PC-9 (cell line): ENCODE measurements around the gene NSD2. TPM values are rescaled to one million over a fixed set of nuclear protein-coding genes. Genes with fewer than 3 reads are reported as not detected.

Experiments
- BruUV-seq: library from RNA; stranded (reverse); fragments of 400-500 nt; replicated peaks from 2 replicates; lab custom pipeline; 2021; lab: Mats Ljungman, UMichigan
- CTCF ChIA-PET: fragments of 300-600 bp; sonication (Branson Sonifier 250); formaldehyde crosslinking; loops from one replicate; lab custom pipeline; 2022; ENCODE audit warnings: antibody characterized with exemption; lab: Charles Lee
- POLR2A ChIA-PET: fragments of 300-600 bp; sonication (Branson Sonifier 250); formaldehyde crosslinking; loops from one replicate; lab custom pipeline; 2022; ENCODE audit warnings: antibody characterized with exemption; ENCODE audit not compliant: unreplicated experiment; lab: Charles Lee
- DNase-seq, 2 experiments: peaks; one replicate each; pipeline versions ENCODE4 v3.0.0 to v3.0.0-alpha.2; 2015 to 2022; ENCODE audit warnings: mixed read lengths in 1 of 2
- H2AFZ ChIP-seq: fragments of 200-600 bp; sonication (generic); 2 replicates; pipeline ENCODE4 v1.8.1; 2017; ENCODE audit warnings: antibody characterized with exemption
- H3F3A ChIP-seq: fragments of 200-600 bp; sonication (generic); 2 replicates; pipeline ENCODE4 v1.8.1; 2017; ENCODE audit warnings: antibody characterized with exemption, mild to moderate bottlenecking, low read depth; ENCODE audit not compliant: insufficient read depth
- H3K27ac ChIP-seq: fragments of 200-600 bp; sonication (generic); 2 replicates; pipeline ENCODE4 v1.6.1; 2016; ENCODE audit warnings: mixed run types
- H3K27me3 ChIP-seq: fragments of 200-600 bp; sonication (generic); 2 replicates; pipeline ENCODE4 v1.6.1; 2016; ENCODE audit warnings: low read depth, mixed run types; ENCODE audit not compliant: insufficient read depth
- H3K36me3 ChIP-seq: fragments of 200-600 bp; sonication (generic); 2 replicates; pipeline ENCODE4 v1.6.1; 2016; ENCODE audit warnings: low read depth, mixed run types
- H3K4me1 ChIP-seq: fragments of 200-600 bp; sonication (generic); replicated peaks from 2 replicates; pipeline ENCODE4 v1.6.1; 2016; ENCODE audit warnings: mixed run types; ENCODE audit not compliant: insufficient read depth
- H3K4me2 ChIP-seq: fragments of 200-600 bp; sonication (generic); 2 replicates; pipeline ENCODE4 v1.6.1; 2017; ENCODE audit warnings: mixed run types
- H3K4me3 ChIP-seq: fragments of 200-600 bp; sonication (generic); 2 replicates; pipeline ENCODE4 v1.6.1; 2016; ENCODE audit warnings: mixed run types
- H3K79me2 ChIP-seq: fragments of 200-600 bp; sonication (generic); 2 replicates; pipeline ENCODE4 v1.6.1; 2017; ENCODE audit warnings: low read depth, mixed run types
- H3K9me2 ChIP-seq: fragments of 200-600 bp; sonication (generic); 2 replicates; pipeline ENCODE4 v1.8.1; 2017; ENCODE audit warnings: mild to moderate bottlenecking; ENCODE audit not compliant: insufficient read depth
- H3K9me3 ChIP-seq: fragments of 200-600 bp; sonication (generic); 2 replicates; pipeline ENCODE4 v1.8.1; 2016; ENCODE audit warnings: low read depth; ENCODE audit not compliant: insufficient read depth
- H4K20me1 ChIP-seq: fragments of 200-600 bp; sonication (generic); 2 replicates; pipeline ENCODE4 v1.8.1; 2017; ENCODE audit not compliant: insufficient read depth
- CTCF ChIP-seq: fragments of 200-600 bp; sonication (generic); conservative IDR thresholded peaks from 2 replicates; pipeline ENCODE4 v1.6.1; 2017; ENCODE audit warnings: mixed run types, antibody characterized with exemption, mild to moderate bottlenecking, moderate library complexity
- EZH2 ChIP-seq: fragments of 200-600 bp; sonication (generic); IDR thresholded peaks from 2 replicates; pipeline ENCODE4 v1.8.0; 2017; ENCODE audit warnings: antibody characterized with exemption, low read depth
- intact Hi-C: fragments of 100-400 bp; cut with micrococcal nuclease; formaldehyde crosslinking; loops from one replicate; pipeline ENCODE4 v1.10.0; 2022; ENCODE audit not compliant: unreplicated experiment
- total RNA-seq: library from RNA; stranded (reverse); gene quantifications from 2 replicates; pipeline ENCODE4 v1.2.3, GENCODE V29; 2021

Gene NSD2
- total RNA-seq, 1 experiment from 2014 or later: 176 TPM

DNA sequence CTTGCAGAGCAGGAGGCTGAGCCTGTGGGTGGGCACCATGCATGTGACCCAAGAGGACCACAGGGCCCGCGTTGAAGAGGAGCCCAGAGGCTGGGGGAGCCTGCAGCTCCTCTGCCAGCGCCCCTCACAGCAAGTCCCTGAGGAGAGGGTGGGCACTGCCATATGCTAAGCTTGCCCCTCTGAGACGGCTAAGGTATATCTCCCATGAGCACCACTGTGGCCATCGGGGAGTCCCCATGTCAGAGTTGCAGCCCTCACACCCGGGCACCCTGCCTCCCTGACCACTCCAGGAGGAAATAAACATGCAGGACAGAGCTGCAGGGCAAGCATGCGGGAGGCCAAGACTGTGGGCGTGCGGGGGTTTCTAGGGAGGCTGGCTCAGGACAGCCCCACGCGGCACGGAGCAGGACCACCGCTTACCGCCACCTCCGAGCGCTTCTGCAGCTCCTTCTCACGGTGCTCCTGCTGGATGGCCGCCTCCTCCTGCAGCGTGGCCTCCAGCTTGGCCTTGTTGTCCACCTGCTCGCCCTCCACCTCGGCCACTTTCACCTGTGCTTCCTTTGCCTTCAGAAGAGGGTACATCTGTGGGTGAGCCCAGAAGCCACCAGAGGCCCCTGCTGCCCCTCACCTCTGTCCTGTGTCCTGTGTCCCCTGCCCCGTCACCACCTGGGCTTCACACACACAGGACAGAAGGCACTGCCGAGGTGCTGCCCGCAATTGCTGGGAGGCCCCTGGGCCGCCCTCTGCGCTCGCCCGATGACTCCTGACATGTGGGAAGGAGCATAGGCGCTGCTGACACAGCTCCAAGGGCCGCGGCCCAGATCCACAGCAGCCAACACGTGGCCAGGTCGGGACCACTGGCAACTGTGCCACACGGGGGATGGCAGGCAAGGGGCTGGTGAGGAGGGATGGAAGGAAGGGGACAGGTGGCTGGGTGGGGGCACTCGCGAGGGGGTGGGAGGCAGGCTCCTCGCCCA lies 48.3 kb upstream of the NSD2 start:
- H3K27me3 ChIP-seq: no peaks in the 10 kb centered on the region
- no peaks in the 10 kb centered on the region for H3K9me2 ChIP-seq
- H3K27ac ChIP-seq: no peak overlapping the region
- no peaks in the 10 kb centered on the region for H4K20me1 ChIP-seq
- no peak overlapping the region for H2AFZ ChIP-seq
- DNase-seq: no peak
- no peaks in the 10 kb centered on the region for H3K79me2 ChIP-seq
- TF ChIP-seq EZH2 (no peak), CTCF (no peak)
- H3K4me2 ChIP-seq: no peak overlapping the region
- no peaks in the 10 kb centered on the region for H3F3A ChIP-seq
- BruUV-seq: no TSS peak
- H3K36me3 ChIP-seq: peaks cover 9% of the 10 kb centered on the region; the same call in 1 of the 2 replicates
- no peak overlapping the region for H3K4me3 ChIP-seq
- H3K4me1 ChIP-seq: no peaks in the 10 kb centered on the region
- intact Hi-C loops: no loop called here
- CTCF ChIA-PET: no interaction called here
- H3K9me3 ChIP-seq: no peaks in the 10 kb centered on the region
- POLR2A ChIA-PET: no interaction called here

GRCh38 chr4:1823545-1823932 lies 47.7 kb upstream of the NSD2 start:
- no peak overlapping the region for H3K4me2 ChIP-seq
- POLR2A ChIA-PET: no interaction called here
- no peak overlapping the region for H3K27ac ChIP-seq
- TF ChIP-seq CTCF (no peak), EZH2 (no peak)
- no peaks in the 10 kb centered on the region for H3K9me3 ChIP-seq
- no peak overlapping the region for H2AFZ ChIP-seq
- no TSS peak for BruUV-seq
- no peaks in the 10 kb centered on the region for H3K9me2 ChIP-seq
- H3K27me3 ChIP-seq: no peaks in the 10 kb centered on the region
- no peaks in the 10 kb centered on the region for H4K20me1 ChIP-seq
- CTCF ChIA-PET: no interaction called here
- H3F3A ChIP-seq: no peaks in the 10 kb centered on the region
- DNase-seq: no peak
- H3K4me3 ChIP-seq: no peak overlapping the region
- peaks cover 7% of the 10 kb centered on the region; the same call in 1 of the 2 replicates for H3K36me3 ChIP-seq
- intact Hi-C loops: no loop called here
- H3K79me2 ChIP-seq: no peaks in the 10 kb centered on the region
- H3K4me1 ChIP-seq: no peaks in the 10 kb centered on the region

DNA sequence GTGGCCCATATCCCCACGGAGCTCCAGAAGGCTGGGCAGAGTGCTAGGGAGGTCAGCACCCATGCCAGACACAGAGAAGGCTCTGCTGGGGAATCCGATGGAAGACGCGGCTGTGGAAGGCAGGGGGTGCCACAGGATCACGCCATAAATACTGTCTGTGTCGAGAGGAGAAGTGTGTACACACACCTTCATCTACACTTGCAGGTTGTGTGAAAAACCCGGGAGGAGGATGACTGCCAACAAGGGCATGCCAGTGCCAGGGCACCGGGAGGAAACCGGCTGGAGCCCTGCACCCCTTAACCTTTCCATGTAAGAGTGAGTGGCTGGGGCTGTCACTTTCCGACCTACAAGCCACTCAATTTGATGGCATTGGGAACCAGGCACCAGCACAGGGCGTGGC lies 46.4 kb upstream of the NSD2 start:
- Histone ChIP-seq H3K4me1 (no peaks in the 10 kb centered on the region), H3K9me3 (no peaks in the 10 kb centered on the region), H3F3A (no peaks in the 10 kb centered on the region), H3K36me3 (no peaks in the 10 kb centered on the region), H3K4me3 (no peak overlapping the region), H3K79me2 (no peaks in the 10 kb centered on the region), H2AFZ (no peak overlapping the region), H3K9me2 (no peaks in the 10 kb centered on the region), H3K27me3 (no peaks in the 10 kb centered on the region), H3K27ac (no peak overlapping the region), H4K20me1 (no peaks in the 10 kb centered on the region), H3K4me2 (no peak overlapping the region)
- no TSS peak for BruUV-seq
- TF ChIP-seq EZH2: no peak
- no peak for TF ChIP-seq CTCF
- ChIA-PET POLR2A (no interaction called here), CTCF (no interaction called here)
- intact Hi-C loops: no loop called here
- DNase-seq: no peak
